ENCODE data around the gene CAPZA2.

CAPZA2 gene

GRCh38 chr7:116861717-116862116 lies 670 bp upstream of the CAPZA2 start:
- DNase-seq (ENCODE audit: low read depth in 2 of 3, low spot score in 2 of 3), result no peak

DNA sequence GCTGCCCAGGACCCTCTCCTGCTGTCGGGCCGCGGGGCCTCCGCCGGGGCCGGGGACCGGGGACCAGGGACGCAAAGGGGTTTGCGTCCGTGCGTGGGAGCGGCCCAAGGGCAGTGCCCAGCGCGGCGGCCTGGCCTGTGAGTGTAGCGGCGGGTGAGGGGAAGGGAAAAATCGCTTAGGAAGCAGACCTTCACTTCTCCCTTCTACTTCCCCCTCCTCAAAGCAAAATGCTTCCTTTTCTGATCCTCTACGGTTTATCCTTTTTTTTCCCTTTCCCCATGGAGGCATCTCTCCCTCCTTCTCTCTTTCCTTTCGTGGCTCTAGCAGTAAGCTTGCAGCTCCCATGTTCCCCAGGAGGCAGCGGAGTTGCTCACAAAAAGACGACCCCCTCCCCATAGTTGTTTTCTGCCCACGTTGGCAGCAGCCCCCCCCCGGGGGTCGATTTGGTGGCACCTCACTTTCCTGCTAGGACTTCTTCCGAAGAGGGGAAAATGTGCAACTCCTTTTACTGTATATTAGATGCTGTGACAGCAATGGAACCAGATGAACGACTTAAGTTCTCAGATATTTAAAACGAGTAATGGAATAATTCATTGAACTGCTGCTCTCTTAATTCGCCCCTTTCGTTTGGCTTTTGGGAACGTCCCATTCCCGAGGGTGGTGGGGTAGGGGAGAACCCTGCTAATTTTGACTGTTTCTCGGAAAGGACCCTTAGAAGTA lies 724 bp downstream of the CAPZA2 start:
- no peak for DNase-seq (ENCODE audit: low read depth in 2 of 3, low spot score in 2 of 3)

DNA sequence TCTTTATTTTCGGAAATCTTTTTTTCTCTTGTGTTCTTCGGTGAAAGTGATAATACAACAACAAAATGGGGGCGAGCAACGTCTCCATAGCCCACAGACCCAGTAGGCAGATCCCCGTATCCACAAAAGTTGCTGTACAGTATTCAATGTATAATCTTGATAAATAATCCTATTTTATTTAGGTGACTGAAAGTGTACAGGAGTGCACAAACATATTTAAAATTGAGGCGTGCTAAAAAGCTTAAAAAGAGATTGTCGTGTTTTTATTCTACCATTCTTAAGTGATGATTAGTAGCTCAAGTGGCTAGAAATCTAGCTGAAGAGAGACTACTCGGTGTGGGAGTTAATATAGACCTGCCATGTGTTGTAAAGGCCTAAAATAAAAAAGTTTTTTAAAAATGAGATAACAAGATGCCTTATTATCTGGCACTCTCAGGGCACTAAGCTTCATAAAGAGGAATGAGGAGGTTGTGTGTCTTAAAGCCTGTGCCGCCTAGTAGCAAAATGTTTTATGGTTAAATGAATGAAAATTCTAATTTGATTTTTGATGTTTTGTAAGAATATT lies 1.6 kb downstream of the CAPZA2 start:
- no peak for DNase-seq (ENCODE audit: low read depth in 2 of 3, low spot score in 2 of 3)

GRCh38 chr7:116871061-116871700 lies 8.8 kb downstream of the CAPZA2 start:
- DNase-seq (ENCODE audit: low read depth in 2 of 3, low spot score in 2 of 3), result no peak

GRCh38 chr7:116872026-116872425 lies 9.6 kb downstream of the CAPZA2 start:
- no peak for DNase-seq (ENCODE audit: low read depth in 2 of 3, low spot score in 2 of 3)

DNA sequence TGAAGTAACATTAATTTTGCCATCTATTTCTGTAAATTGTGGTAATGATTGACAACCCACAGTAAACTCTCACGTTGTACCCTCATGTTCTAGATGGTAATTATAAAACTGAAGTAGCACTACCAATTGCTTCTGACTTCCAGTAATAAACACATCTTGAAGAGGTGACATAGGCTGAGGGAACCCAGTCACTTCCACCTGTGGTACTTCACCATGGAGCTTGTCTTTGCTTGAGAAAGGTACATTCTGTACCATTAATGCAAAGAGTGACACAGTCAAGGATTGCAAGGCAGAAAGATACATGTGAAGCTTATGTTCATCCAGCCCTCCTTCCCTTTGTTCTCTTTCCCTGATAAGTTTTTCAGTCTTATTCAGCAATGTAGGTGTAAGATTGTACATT lies 11.2 kb downstream of the CAPZA2 start:
- no peak for DNase-seq (ENCODE audit: low read depth in 2 of 3, low spot score in 2 of 3)

DNA sequence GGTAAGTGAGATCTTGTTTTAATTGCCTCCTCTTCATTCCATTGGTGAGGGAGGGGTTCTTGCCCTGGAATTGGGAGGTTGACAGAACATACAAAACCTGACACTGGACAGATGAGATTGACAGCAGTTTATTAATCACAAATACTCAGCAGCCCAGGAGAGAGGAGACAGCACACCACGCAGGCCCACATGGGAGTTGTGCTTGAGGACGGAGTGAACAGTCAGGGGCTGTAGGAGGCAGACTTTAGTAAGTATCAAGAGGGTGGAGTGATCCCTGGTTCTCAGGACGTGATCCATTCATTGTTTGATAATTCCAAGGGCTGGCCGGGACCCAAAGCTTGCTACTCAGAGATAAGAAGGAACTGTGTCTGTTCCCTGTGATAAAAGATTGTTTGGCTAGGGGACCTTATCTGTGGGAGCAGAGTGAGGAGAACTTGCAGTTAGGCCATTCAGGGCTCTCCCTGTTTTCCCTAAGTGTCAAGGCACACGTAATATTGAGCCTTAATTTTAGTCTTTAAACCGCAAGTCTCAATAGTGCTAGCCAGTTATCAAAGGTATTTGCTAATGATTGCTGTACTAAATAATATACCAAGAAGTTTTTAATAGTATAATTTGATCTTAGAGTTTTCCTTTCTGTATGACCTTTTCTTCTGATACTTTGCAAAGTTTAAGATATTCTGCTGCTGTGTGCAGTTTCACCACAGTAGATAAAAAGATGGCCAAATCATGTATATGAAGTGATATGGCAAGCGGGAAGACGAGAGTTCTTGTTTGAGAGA lies 14.5 kb downstream of the CAPZA2 start:
- no peak for DNase-seq (ENCODE audit: low read depth in 2 of 3, low spot score in 2 of 3)

GRCh38 chr7:116877443-116878217 lies 15.2 kb downstream of the CAPZA2 start:
- no peak for DNase-seq (ENCODE audit: low read depth in 2 of 3, low spot score in 2 of 3)

- DNase-seq (ENCODE audit: low read depth in 2 of 3, low spot score in 2 of 3), result no peak
Observed at GRCh38 chr7:116884691-116885090, 22.3 kb downstream of the CAPZA2 start.

DNA sequence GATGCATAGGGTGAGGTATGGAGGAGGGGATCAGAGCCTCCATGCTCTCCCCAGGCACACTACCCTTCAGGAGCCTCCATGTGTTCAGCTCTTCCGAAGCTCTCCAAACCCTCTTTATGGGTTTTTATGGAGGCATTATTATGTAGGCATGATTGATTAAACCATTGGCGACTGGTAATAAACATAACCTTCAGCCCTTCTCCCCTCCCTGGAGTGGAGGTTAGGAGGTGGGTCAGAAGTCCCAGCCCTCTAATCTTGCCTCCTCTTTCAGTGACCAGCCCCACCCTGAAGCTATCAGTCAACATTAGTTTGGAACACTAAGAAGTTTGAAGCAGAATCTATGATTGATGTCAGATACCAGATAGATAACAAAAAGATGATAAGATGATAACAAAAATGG lies 23.3 kb downstream of the CAPZA2 start:
- DNase-seq (ENCODE audit: low read depth in 2 of 3, low spot score in 2 of 3), result no peak

GRCh38 chr7:116886543-116887156 lies 24.3 kb downstream of the CAPZA2 start:
- DNase-seq (ENCODE audit: low read depth in 2 of 3, low spot score in 2 of 3), result no peak

DNA sequence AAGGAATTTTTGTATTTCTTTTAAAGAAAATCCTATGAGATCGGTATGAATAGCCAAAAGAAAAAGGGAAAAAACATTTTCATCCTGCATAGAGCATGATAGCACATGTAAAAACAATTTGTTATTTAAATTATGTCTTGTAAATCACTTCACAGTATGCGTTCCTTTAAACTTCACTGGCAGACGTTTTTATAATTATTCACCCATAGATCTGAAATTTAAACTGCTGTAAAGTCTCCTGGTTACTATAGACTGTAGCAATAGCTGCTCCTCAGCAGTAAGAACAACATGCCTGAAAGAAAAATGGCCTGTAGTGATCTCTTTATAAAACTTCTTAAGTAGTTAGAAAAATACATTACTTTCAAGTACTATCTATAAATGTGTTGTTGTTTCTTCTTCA lies 26.5 kb downstream of the CAPZA2 start:
- DNase-seq (ENCODE audit: low read depth in 2 of 3, low spot score in 2 of 3), result no peak

DNA sequence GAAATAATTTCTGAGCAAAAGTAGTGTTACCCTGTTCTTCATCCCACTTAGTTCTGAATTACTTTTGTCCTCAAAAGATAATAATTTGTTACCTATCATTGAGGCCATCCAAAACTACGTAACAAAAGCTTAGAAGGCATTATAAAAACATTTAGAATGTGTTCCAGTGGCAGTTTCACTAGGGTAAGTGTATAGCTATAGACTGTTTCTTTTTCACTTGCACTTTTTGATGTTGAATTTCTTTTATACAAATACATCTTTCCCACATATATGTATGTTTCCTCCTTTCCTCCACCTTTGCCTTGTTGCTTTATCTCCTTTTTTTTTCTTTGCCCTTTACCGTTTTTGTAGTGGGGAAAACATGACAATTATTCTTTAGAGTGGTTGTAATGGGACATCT lies 33.5 kb downstream of the CAPZA2 start:
- no peak for DNase-seq (ENCODE audit: low read depth in 2 of 3, low spot score in 2 of 3)

DNA sequence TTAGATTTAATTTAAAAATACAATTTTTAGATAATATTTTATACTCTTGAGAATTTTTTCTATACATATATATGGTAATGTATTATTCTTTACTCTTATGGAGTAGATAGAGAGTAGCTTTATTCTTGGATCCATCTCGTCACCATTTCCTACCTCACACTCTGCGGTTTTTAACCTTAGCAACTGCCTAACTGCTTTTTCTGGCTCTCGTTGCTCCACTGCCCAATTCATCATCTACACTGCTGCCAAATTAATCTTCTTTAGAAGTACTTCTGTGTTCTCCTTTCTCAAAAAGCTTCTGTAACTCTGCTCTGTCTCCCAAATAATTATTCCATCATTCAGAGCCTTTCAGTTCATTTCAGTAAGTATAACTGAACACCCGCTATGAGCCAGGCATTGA lies 35.3 kb downstream of the CAPZA2 start:
- no peak for DNase-seq (ENCODE audit: low read depth in 2 of 3, low spot score in 2 of 3)

- no peak for DNase-seq (ENCODE audit: low read depth in 2 of 3, low spot score in 2 of 3)
Observed at GRCh38 chr7:116899308-116899707, 36.9 kb downstream of the CAPZA2 start.

GRCh38 chr7:116901143-116901542 lies 38.8 kb downstream of the CAPZA2 start:
- DNase-seq (ENCODE audit: low read depth in 2 of 3, low spot score in 2 of 3), result no peak

DNA sequence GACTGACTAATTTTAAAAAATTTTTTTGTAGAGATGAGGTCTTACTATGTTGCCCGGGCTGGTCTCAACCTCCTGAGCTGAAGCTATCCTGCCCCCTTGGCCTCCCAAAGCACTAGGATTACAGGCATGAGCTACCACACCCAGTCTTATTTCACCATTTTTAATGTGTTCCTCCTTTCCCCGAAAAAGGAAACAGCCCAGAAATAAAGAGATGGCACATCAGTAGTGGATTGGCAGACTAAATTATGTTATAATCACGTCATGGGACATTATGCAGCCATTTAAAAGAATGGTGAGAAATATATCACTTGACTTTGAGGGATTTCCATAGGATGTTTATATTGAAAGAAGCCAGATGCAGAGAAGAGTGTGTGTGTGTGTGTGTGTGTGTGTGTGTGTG lies 40.5 kb downstream of the CAPZA2 start:
- no peak for DNase-seq (ENCODE audit: low read depth in 2 of 3, low spot score in 2 of 3)

GRCh38 chr7:116906391-116906790 lies 44.0 kb downstream of the CAPZA2 start:
- no peak for DNase-seq (ENCODE audit: low read depth in 2 of 3, low spot score in 2 of 3)

GRCh38 chr7:116910383-116910782 lies 48.0 kb downstream of the CAPZA2 start:
- DNase-seq (ENCODE audit: low read depth in 2 of 3, low spot score in 2 of 3), result no peak

GRCh38 chr7:116911801-116912200 lies 49.4 kb downstream of the CAPZA2 start:
- DNase-seq (ENCODE audit: low read depth in 2 of 3, low spot score in 2 of 3), result no peak

Data from activated CD8-positive, alpha-beta memory T cell treated with anti-CD3 and anti-CD28 coated beads for 48 hours (primary cell).